HG03095 (cell line): ENCODE results near the gene SLC35A2.
"Not testable (repeated sequence)": the region's sequence is repeated elsewhere in the genome, so short reads cannot be mapped to it uniquely, and the experiment has no call there.

Experiments used
- ATAC-seq: cut with Tn5 transposase; IDR thresholded peaks from one replicate; pipeline ENCODE4 v1.9.1; 2021; ENCODE audit warnings: moderate library complexity; ENCODE audit not compliant: unreplicated experiment

SLC35A2 gene

DNA sequence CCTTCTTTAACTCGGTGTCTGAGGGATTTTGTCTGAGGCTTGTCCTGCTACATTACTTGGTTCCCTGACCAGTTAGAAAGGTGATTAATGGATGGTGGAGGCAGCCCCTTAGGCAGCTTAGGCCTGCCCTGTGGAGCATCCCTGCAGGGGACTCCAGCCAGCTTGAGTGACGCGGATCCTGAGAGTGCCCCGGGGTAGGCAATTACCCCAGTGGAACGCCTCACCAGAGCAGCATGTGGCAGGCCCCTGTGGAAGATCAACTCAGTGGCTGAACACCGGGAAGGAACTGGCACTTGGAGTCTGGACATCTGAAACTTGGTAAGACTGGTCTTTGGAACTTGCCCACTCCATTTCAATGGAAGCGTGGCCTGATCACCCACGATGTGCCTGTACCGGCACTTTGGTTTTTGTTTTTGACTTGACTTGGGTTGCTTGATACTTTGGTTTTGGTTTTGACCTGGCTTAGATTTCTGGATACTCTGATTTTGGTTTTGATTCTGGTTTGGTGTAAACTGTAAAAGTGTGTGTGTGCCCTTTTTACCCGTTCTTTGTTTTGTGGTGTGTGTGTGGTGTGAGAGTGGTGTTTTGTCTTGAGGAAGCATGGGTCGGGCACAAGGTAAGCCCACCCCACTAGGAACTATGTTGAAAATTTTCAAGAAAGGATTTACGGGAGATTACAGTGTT lies 57.2 kb downstream of the SLC35A2 start:
- ATAC-seq: not testable (repeated sequence)

DNA sequence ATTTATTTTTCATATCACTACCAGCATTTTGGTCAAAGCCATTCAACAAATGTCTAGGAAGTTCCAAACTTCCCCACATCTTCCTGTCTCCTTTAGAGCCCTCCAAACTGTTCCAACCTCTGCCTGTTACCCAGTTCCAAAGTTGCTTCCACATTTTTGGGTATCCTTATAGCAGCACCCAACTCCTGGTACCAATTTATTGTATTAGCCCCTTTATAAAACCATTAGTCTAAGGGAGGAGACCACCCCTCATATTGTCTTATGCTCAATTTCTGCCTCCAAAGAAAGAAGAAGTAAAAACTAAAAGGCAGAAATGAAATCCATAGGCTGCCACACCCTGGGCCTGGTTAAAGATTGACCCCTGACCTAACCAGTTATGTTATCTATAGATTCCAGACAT lies 58.0 kb downstream of the SLC35A2 start:
- ATAC-seq: not testable (repeated sequence)
